HFF-Myc (cell line): ENCODE data around the gene PSMB1.
"Not testable (repeated sequence)": the region's sequence is repeated elsewhere in the genome, so short reads cannot be mapped to it uniquely, and the experiment has no call there.

ENCODE experiments used
- DNase-seq: peaks from one replicate; pipeline ENCODE4 v3.0.0-alpha.2; 2011; ENCODE audit warnings: low read depth; ENCODE audit errors: extremely low read depth
- H3K4me3 ChIP-seq: replicated peaks from 2 replicates; pipeline ENCODE4 v1.5.1; 2011; ENCODE audit warnings: low read depth, mild to moderate bottlenecking, control low read depth, low read length
- TF ChIP-seq, protein P1 (sequence below): IDR thresholded peaks from 2 replicates; pipeline ENCODE4 v1.5.1; 2012; ENCODE audit warnings: mild to moderate bottlenecking, low read depth, low read length, control low read depth; ENCODE audit errors: missing control alignments

PSMB1 gene

DNA sequence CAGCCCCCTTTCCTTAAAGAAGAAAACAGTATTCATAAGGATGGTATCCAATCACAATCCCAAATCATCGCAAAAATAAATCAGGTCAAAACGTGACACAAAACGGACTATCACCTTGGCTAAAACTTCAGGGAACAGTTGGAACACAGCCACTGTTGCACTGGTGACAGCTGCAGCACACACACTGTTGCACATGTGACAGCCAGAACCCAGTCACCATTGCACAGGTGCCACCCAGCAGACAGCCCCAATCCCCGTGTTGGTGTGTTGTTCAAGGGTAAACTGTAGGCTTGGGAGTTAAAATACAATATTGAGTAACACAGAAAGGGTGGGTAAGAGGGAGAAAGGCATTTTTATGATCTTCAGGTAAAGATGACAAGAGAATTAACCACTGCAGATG lies 15.8 kb downstream of the PSMB1 start:
- H3K4me3 ChIP-seq: no peak overlapping the region
- TF ChIP-seq, protein P1, sequence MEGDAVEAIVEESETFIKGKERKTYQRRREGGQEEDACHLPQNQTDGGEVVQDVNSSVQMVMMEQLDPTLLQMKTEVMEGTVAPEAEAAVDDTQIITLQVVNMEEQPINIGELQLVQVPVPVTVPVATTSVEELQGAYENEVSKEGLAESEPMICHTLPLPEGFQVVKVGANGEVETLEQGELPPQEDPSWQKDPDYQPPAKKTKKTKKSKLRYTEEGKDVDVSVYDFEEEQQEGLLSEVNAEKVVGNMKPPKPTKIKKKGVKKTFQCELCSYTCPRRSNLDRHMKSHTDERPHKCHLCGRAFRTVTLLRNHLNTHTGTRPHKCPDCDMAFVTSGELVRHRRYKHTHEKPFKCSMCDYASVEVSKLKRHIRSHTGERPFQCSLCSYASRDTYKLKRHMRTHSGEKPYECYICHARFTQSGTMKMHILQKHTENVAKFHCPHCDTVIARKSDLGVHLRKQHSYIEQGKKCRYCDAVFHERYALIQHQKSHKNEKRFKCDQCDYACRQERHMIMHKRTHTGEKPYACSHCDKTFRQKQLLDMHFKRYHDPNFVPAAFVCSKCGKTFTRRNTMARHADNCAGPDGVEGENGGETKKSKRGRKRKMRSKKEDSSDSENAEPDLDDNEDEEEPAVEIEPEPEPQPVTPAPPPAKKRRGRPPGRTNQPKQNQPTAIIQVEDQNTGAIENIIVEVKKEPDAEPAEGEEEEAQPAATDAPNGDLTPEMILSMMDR: no peak
- DNase-seq: no peak

DNA sequence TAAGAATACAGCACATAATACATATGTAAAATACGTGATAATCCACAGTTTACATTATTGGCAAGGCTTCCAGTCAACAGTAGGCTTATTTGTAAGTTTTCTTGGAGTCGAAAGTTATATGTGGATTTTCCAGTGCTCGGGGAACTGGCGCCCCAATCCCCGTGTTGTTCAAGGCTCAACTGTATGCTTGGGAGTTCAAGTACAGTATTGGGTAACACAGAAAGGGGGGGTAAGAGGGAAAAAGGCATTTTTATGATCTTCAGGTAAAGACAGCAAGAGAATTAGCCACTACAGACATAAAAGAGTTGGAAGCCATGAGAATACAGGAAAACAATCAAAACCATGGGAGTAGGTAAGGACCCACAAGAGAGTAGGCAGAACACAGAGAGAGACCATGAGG lies 16.4 kb downstream of the PSMB1 start:
- no peak for DNase-seq
- H3K4me3 ChIP-seq: no peak overlapping the region
- TF ChIP-seq, protein P1: no peak

GRCh38 chr6:170535004-170535403 lies 18.1 kb downstream of the PSMB1 start:
- no peak for DNase-seq
- TF ChIP-seq, protein P1: no peak
- H3K4me3 ChIP-seq: no peak overlapping the region

- H3K4me3 ChIP-seq: no peak overlapping the region
- DNase-seq: no peak
- TF ChIP-seq, protein P1: no peak
These were observed 19.3 kb downstream of the PSMB1 start for GRCh38 chr6:170533792-170534191.

DNA sequence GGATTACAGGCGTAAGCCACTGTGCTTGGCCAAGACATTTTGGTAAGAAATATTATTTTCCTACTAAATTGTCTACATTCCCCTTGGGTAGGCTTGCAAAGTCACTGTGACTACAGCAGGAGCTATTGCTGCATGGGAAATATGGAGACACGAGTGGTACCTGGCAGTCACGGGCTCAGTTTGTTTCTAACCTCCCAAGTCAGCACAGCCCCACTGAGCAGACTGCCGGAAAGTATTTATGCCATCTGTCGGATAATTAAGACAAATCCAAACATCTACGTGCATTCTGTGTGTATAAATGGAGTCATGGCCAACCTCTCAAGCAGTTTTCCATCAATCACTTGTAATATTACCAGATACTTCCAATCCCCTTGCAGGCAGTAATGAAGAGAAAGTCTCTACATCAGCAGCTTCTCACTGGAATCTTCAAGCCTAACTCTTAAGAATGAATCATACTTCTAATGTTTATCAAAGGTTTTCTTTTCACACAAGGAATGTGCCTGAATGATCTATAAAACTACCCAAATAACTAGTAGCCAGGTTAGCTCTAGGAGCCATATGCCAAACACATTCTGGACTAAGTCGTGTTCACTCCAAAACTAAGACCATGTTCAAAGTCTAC lies 20.1 kb downstream of the PSMB1 start:
- TF ChIP-seq, protein P1: no peak
- no peak for DNase-seq
- H3K4me3 ChIP-seq: no peak overlapping the region

DNA sequence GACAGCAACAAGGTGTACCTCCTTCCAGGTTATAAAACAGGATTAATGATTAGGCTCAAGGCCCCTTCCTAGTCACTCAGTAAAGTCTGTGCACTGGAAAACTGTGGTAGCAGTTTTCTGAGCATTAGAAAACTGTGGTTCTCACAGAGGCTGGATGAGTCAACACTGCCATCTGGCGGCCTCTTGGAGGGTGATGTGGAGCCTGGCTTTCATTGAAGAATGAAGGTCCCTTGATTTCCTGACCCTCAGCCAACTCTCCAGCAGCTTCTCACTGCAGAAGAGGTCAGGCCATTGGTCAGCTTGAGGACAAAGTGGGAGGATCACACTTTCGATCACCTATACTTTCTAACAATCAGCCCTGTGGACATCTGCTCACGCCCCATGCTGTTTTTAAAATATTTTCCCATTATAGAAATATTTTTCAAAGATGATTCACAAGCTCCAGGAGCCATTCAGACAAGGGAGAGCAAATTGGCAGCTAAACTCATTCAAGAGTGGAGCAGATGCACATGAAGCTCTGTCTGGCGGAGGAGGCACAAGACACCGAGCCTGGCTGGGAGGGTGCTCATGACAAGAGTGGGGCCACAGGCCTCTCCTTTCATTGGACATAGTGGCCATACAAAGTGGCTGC lies 23.2 kb downstream of the PSMB1 start:
- TF ChIP-seq, protein P1: peak; percentile 92
- H3K4me3 ChIP-seq: no peak overlapping the region
- peak; percentile 44 for DNase-seq

DNA sequence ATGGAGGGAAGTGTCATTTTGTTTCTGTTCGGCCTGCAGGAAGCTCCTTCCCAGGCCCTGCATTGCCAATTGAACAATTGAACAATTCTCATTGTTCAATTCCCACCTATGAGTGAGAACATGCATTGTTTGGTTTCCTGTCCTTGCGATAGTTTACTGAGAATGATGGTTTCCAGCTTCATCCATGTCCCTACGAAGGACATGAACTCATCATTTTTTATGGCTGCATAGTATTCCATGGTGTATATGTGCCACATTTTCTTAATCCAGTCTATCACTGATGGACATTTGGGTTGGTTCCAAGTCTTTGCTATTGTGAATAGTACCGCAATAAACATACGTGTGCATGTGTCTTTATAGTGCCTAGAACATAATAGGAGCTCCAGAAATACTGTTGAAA lies 25.1 kb downstream of the PSMB1 start:
- not testable (repeated sequence) for H3K4me3 ChIP-seq, DNase-seq
